ENCODE results near the gene IPO4. TPM values are rescaled to one million over a fixed set of nuclear protein-coding genes. Genes with fewer than 3 reads are reported as not detected.

The IPO4 gene
- total and polyA plus RNA-seq, 9 of the 15 experiments (the other 6 are each of a cell fraction or from before 2014, with no cell fraction given): 7.3 to 122 (median 31.8) TPM

DNA sequence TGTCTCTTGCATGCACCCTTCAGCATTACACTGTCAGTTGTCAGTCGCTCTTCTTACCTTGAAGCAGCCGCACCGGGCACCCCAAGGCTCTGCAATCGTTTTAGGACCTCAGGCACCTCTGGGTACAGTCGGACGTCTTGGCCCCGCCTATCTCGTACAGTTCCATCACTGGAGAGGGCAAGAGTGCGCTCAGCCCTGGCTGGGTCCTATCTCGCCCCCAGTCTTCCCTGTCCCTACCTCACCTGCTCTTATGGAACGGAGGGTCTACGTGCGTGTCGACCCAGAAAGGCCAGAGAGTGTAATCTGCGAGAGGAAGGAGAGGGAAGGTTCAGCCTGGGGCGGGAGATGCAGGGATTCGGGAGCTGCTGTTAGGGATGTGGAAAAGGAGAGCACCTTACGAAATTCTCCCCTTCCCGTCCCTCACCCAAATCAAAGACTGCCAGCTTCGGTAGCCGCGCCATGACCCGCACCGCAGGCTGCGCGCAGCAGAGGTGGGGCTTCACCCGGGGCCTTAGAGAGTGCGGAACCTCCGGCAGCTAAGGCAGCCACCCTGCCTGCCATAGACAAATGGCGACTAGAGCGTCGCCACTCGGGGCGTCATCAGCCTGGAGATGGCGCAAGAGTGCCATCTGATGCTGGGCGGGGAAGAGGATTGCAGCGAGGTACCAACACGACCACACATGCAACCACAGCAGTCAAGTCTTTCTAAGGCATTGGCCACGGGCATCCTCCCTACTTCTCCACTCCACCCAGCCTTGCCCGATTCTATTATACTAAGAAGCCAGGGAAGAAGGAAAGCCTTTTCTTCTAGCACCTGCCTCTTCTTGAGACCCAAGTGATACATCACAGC, 27.1 kb upstream of the IPO4 start, which contains the start of gene MDP1 (continued):
- TF ChIP-seq, protein P1, sequence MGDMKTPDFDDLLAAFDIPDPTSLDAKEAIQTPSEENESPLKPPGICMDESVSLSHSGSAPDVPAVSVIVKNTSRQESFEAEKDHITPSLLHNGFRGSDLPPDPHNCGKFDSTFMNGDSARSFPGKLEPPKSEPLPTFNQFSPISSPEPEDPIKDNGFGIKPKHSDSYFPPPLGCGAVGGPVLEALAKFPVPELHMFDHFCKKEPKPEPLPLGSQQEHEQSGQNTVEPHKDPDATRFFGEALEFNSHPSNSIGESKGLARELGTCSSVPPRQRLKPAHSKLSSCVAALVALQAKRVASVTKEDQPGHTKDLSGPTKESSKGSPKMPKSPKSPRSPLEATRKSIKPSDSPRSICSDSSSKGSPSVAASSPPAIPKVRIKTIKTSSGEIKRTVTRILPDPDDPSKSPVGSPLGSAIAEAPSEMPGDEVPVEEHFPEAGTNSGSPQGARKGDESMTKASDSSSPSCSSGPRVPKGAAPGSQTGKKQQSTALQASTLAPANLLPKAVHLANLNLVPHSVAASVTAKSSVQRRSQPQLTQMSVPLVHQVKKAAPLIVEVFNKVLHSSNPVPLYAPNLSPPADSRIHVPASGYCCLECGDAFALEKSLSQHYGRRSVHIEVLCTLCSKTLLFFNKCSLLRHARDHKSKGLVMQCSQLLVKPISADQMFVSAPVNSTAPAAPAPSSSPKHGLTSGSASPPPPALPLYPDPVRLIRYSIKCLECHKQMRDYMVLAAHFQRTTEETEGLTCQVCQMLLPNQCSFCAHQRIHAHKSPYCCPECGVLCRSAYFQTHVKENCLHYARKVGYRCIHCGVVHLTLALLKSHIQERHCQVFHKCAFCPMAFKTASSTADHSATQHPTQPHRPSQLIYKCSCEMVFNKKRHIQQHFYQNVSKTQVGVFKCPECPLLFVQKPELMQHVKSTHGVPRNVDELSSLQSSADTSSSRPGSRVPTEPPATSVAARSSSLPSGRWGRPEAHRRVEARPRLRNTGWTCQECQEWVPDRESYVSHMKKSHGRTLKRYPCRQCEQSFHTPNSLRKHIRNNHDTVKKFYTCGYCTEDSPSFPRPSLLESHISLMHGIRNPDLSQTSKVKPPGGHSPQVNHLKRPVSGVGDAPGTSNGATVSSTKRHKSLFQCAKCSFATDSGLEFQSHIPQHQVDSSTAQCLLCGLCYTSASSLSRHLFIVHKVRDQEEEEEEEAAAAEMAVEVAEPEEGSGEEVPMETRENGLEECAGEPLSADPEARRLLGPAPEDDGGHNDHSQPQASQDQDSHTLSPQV (IDR thresholded peaks at IDR 0.05): no peak
- TF ChIP-seq NCOA4 (IDR thresholded peaks at IDR 0.05; ENCODE audit: partially characterized antibody) (no peak), FIP1L1 (IDR thresholded peaks at IDR 0.05; ENCODE audit: low read depth, low read length, poor library complexity, severe bottlenecking) (no peak), MTA3 (IDR thresholded peaks at IDR 0.05; ENCODE audit: borderline replicate concordance) (peak; percentile 25; the same call in 1 of the 2 replicates), HDAC1 (IDR thresholded peaks at IDR 0.05) (peak in 1 of 2 experiments; percentile 48; a peak in 1 of 4 replicates), ZNF324 (CRISPR knock-in tag; IDR thresholded peaks at IDR 0.05) (no peak), POU5F1 (IDR thresholded peaks at IDR 0.05; ENCODE audit: borderline replicate concordance, low read depth, low read length, partially characterized antibody) (no peak), SIRT6 (IDR thresholded peaks at IDR 0.05; ENCODE audit: low read depth, low read length) (peak; percentile 44), NFRKB (IDR thresholded peaks at IDR 0.05; ENCODE audit: low read depth) (peak; percentile 61; the same call in 1 of the 2 replicates)
- TF ChIP-seq, protein P2, sequence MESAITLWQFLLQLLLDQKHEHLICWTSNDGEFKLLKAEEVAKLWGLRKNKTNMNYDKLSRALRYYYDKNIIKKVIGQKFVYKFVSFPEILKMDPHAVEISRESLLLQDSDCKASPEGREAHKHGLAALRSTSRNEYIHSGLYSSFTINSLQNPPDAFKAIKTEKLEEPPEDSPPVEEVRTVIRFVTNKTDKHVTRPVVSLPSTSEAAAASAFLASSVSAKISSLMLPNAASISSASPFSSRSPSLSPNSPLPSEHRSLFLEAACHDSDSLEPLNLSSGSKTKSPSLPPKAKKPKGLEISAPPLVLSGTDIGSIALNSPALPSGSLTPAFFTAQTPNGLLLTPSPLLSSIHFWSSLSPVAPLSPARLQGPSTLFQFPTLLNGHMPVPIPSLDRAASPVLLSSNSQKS (CRISPR knock-in tag; IDR thresholded peaks at IDR 0.05): no peak
- TF ChIP-seq, protein P3, sequence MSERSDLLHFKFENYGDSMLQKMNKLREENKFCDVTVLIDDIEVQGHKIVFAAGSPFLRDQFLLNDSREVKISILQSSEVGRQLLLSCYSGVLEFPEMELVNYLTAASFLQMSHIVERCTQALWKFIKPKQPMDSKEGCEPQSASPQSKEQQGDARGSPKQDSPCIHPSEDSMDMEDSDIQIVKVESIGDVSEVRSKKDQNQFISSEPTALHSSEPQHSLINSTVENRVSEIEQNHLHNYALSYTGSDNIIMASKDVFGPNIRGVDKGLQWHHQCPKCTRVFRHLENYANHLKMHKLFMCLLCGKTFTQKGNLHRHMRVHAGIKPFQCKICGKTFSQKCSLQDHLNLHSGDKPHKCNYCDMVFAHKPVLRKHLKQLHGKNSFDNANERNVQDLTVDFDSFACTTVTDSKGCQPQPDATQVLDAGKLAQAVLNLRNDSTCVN (CRISPR knock-in tag; IDR thresholded peaks at IDR 0.05): no peak
- TF ChIP-seq, protein P4, sequence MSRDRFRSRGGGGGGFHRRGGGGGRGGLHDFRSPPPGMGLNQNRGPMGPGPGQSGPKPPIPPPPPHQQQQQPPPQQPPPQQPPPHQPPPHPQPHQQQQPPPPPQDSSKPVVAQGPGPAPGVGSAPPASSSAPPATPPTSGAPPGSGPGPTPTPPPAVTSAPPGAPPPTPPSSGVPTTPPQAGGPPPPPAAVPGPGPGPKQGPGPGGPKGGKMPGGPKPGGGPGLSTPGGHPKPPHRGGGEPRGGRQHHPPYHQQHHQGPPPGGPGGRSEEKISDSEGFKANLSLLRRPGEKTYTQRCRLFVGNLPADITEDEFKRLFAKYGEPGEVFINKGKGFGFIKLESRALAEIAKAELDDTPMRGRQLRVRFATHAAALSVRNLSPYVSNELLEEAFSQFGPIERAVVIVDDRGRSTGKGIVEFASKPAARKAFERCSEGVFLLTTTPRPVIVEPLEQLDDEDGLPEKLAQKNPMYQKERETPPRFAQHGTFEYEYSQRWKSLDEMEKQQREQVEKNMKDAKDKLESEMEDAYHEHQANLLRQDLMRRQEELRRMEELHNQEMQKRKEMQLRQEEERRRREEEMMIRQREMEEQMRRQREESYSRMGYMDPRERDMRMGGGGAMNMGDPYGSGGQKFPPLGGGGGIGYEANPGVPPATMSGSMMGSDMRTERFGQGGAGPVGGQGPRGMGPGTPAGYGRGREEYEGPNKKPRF (IDR thresholded peaks at IDR 0.05; ENCODE audit: low read depth, low read length): no peak
- TF ChIP-seq, protein P5, sequence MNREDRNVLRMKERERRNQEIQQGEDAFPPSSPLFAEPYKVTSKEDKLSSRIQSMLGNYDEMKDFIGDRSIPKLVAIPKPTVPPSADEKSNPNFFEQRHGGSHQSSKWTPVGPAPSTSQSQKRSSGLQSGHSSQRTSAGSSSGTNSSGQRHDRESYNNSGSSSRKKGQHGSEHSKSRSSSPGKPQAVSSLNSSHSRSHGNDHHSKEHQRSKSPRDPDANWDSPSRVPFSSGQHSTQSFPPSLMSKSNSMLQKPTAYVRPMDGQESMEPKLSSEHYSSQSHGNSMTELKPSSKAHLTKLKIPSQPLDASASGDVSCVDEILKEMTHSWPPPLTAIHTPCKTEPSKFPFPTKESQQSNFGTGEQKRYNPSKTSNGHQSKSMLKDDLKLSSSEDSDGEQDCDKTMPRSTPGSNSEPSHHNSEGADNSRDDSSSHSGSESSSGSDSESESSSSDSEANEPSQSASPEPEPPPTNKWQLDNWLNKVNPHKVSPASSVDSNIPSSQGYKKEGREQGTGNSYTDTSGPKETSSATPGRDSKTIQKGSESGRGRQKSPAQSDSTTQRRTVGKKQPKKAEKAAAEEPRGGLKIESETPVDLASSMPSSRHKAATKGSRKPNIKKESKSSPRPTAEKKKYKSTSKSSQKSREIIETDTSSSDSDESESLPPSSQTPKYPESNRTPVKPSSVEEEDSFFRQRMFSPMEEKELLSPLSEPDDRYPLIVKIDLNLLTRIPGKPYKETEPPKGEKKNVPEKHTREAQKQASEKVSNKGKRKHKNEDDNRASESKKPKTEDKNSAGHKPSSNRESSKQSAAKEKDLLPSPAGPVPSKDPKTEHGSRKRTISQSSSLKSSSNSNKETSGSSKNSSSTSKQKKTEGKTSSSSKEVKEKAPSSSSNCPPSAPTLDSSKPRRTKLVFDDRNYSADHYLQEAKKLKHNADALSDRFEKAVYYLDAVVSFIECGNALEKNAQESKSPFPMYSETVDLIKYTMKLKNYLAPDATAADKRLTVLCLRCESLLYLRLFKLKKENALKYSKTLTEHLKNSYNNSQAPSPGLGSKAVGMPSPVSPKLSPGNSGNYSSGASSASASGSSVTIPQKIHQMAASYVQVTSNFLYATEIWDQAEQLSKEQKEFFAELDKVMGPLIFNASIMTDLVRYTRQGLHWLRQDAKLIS (CRISPR knock-in tag; IDR thresholded peaks at IDR 0.05): no peak
